GM12878 (cell line): ENCODE results near the gene PEX5. TPM values are rescaled to one million over a fixed set of nuclear protein-coding genes. Genes with fewer than 3 reads are reported as not detected.

Source experiments
- ATAC-seq: fragments of 200-7000 bp; cut with Tn5 transposase; 3 replicates; pipeline ENCODE4 v1.9.1; 2020; ENCODE audit warnings: mild to moderate bottlenecking, moderate library complexity
- BruUV-seq: library from RNA; stranded (reverse); fragments of 400-500 nt; replicated peaks from 2 replicates; lab custom pipeline; 2021; lab: Mats Ljungman, UMichigan
- CTCF ChIA-PET: fragments of 300-600 bp; sonication (Branson Sonifier 250); formaldehyde crosslinking; extraction: SDS; loops from one replicate; lab custom pipeline; 2021; ENCODE audit warnings: inconsistent platforms; lab: Yijun Ruan, JAX
- POLR2A ChIA-PET: fragments of 350-600 bp; formaldehyde crosslinking; extraction: SDS; loops from one replicate; lab custom pipeline; 2021; ENCODE audit warnings: inconsistent platforms; lab: Charles Lee
- RAD21 ChIA-PET: fragments of 300-600 bp; sonication (Branson Sonifier 250); formaldehyde crosslinking; loops from one replicate; lab custom pipeline; 2023; ENCODE audit warnings: antibody characterized with exemption; ENCODE audit not compliant: unreplicated experiment; lab: Charles Lee
- SMC1A ChIA-PET: fragments of 300-600 bp; sonication (Branson Sonifier 250); formaldehyde crosslinking; loops from one replicate; lab custom pipeline; 2023; ENCODE audit not compliant: unreplicated experiment, uncharacterized antibody; lab: Charles Lee
- DNase-seq: peaks from one replicate; pipeline ENCODE4 v3.0.0-alpha.2; 2011; ENCODE audit warnings: low read depth, low spot score
- FAIRE-seq: peaks from 3 replicates; lab custom pipeline; 2011; peaks lifted over from hg19 to GRCh38; lab: Jason Lieb, UNC
- H2AFZ ChIP-seq: 2 replicates; pipeline ENCODE4 v1.6.0; 2011; ENCODE audit warnings: low read depth, low read length, control low read depth; ENCODE audit not compliant: control insufficient read depth
- H3K27ac ChIP-seq: 2 replicates; pipeline ENCODE4 v1.5.1; 2011; ENCODE audit warnings: control low read depth; ENCODE audit not compliant: control insufficient read depth, insufficient read depth
- H3K27me3 ChIP-seq, 2 experiments: replicated peaks in 1 of 2; 2 replicates each; pipeline versions ENCODE4 v1.6.0 to v1.6.1; 2011; ENCODE audit warnings: low read length in 1 of 2; ENCODE audit not compliant: control insufficient read depth in 2 of 2, insufficient read depth in 2 of 2
- H3K36me3 ChIP-seq, 2 experiments: 2 replicates each; pipeline ENCODE4 v1.5.1; 2011; ENCODE audit warnings: low read length in 1 of 2; ENCODE audit not compliant: control insufficient read depth in 2 of 2, insufficient read depth in 2 of 2
- H3K4me1 ChIP-seq: 2 replicates; pipeline ENCODE4 v1.6.1; 2011; ENCODE audit warnings: mild to moderate bottlenecking, low read length, moderate library complexity, mixed read lengths; ENCODE audit not compliant: control insufficient read depth, insufficient read depth
- H3K4me2 ChIP-seq: 2 replicates; pipeline ENCODE4 v1.6.0; 2011; ENCODE audit warnings: control low read depth; ENCODE audit not compliant: control insufficient read depth, insufficient read depth
- H3K4me3 ChIP-seq: fragments of 200-600 bp; sonication (generic); 2 replicates; pipeline ENCODE4 v1.5.1; 2016
- H3K79me2 ChIP-seq: 2 replicates; pipeline ENCODE4 v1.6.0; 2011; ENCODE audit warnings: low read length; ENCODE audit not compliant: control insufficient read depth, insufficient read depth
- H3K9ac ChIP-seq: 2 replicates; pipeline ENCODE4 v1.8.0; 2011; ENCODE audit warnings: low read length, control low read depth, mixed read lengths; ENCODE audit not compliant: control insufficient read depth, insufficient read depth
- H3K9me3 ChIP-seq: replicated peaks from 3 replicates; pipeline ENCODE4 v1.5.1; 2011; ENCODE audit warnings: mild to moderate bottlenecking, low read length; ENCODE audit not compliant: control insufficient read depth, insufficient read depth
- H4K20me1 ChIP-seq: 2 replicates; pipeline ENCODE4 v1.6.0; 2011; ENCODE audit not compliant: control insufficient read depth, insufficient read depth
- ATF2 ChIP-seq: IDR thresholded peaks from 2 replicates; pipeline ENCODE4 v1.6.1; 2012; ENCODE audit warnings: low read length, inconsistent platforms
- BRCA1 ChIP-seq: IDR thresholded peaks from 2 replicates; pipeline ENCODE4 v1.6.1; 2011; ENCODE audit warnings: low read depth, low read length, improper control_type of control experiment
- FOS ChIP-seq: IDR thresholded peaks from 3 replicates; pipeline ENCODE4 v1.6.1; 2011; ENCODE audit warnings: borderline replicate concordance; ENCODE audit not compliant: insufficient read length; ENCODE audit errors: extremely low read depth
- LARP7 ChIP-seq: fragments of 450-650 bp; IDR thresholded peaks from 2 replicates; pipeline ENCODE4 v1.6.1; 2017; ENCODE audit warnings: mild to moderate bottlenecking
- RFX5 ChIP-seq: IDR thresholded peaks from 2 replicates; pipeline ENCODE4 v1.6.1; 2011; ENCODE audit warnings: low read depth, low read length, improper control_type of control experiment
- WGBS: methylation state at CpG from one replicate; pipeline ENCODE4 v1.1.6; 2016; ENCODE audit warnings: low lambda C conversion rate; ENCODE audit not compliant: insufficient replicate concordance, insufficient coverage; ENCODE audit errors: missing lambda C conversion rate; 5-methylcytosine and 5-hydroxymethylcytosine counted together
- in situ Hi-C: fragments of 300-500 bp; cut with MboI; formaldehyde crosslinking; loops from 9 replicates; pipeline ENCODE4 v1.14.3; 2018; ENCODE audit warnings: mixed read lengths
- intact Hi-C: fragments of 100-400 bp; cut with micrococcal nuclease; formaldehyde crosslinking; loops from one replicate; pipeline ENCODE4 v1.14.2; 2022; ENCODE audit not compliant: unreplicated experiment
- polyA plus RNA-seq, 11 experiments: library from polyadenylated mRNA; depleted of rRNA in 4 of 11; unstranded in 6 of 11; stranded (reverse) in 5 of 11; fragments of >200 nt; fragmentation: Nextera tagmentation in 4 of 11; fragmentation: Illumina TruSeq in 1 of 11; extraction: Ambion mirVana in 4 of 11; extraction: Trizol in 1 of 11; gene quantifications; 1 replicate in 1 of 11; 2 replicates in 10 of 11; pipeline versions ENCODE4 v1.2.1 to v1.2.3, GENCODE V29; 2011 to 2016; ENCODE audit warnings: inconsistent platforms in 2 of 11, missing spikeins in 2 of 11, low read depth in 1 of 11
- total RNA-seq, 4 experiments: library from RNA; depleted of rRNA in 3 of 4; stranded (reverse); fragments of >200 nt in 3 of 4; fragmentation: Illumina TruSeq in 1 of 4; extraction: Trizol in 1 of 4; gene quantifications; 2 replicates each; pipeline versions ENCODE4 v1.2.1 to v1.2.3, GENCODE V29; 2013 to 2021

The PEX5 gene
- total and polyA plus RNA-seq, 10 of the 15 experiments (the other 5 are each of a cell fraction or from before 2014, with no cell fraction given): 1.3 to 31.9 (median 13.1) TPM

- Histone ChIP-seq H3K4me1 (no peaks in the 10 kb centered on the region), H3K27me3 (no peaks in the 10 kb centered on the region), H4K20me1 (no peaks in the 10 kb centered on the region), H3K4me3 (no peak overlapping the region), H3K4me2 (no peak overlapping the region), H3K79me2 (no peaks in the 10 kb centered on the region), H3K9ac (no peak overlapping the region), H3K9me3 (no peaks in the 10 kb centered on the region), H2AFZ (no peak overlapping the region), H3K36me3 (no peaks in the 10 kb centered on the region), H3K27ac (no peak overlapping the region)
- RAD21 ChIA-PET: no interaction called here
- WGBS: 17% methylated on average over 3 of the region's 3 CpGs
- SMC1A ChIA-PET: interaction anchor here (0.6 kb wide), 1 partner anchor 359 kb away, joined by 3 read pairs; no protein-coding TSS in a partner anchor
- FAIRE-seq (no peak), DNase-seq (no peak), ATAC-seq (no peak)
- in situ Hi-C loops (no loop called here), intact Hi-C loops (no loop called here)
- BruUV-seq: no TSS peak
- CTCF ChIA-PET: interaction anchor here (0.6 kb wide), 1 partner anchor 52 kb away, joined by 3 read pairs; the partner anchor contains the start of gene PEX5
- TF ChIP-seq FOS (no peak), LARP7 (no peak), BRCA1 (no peak), ATF2 (no peak), RFX5 (no peak)
- POLR2A ChIA-PET: no interaction called here
These were observed 52.0 kb downstream of the PEX5 start for GRCh38 chr12:7241404-7242005.
